ENCODE data around the gene GTSE1. TPM values are rescaled to one million over a fixed set of nuclear protein-coding genes. Genes with fewer than 3 reads are reported as not detected.

The GTSE1 gene
- total RNA-seq, 1 experiment from 2014 or later: 88.1 TPM

DNA sequence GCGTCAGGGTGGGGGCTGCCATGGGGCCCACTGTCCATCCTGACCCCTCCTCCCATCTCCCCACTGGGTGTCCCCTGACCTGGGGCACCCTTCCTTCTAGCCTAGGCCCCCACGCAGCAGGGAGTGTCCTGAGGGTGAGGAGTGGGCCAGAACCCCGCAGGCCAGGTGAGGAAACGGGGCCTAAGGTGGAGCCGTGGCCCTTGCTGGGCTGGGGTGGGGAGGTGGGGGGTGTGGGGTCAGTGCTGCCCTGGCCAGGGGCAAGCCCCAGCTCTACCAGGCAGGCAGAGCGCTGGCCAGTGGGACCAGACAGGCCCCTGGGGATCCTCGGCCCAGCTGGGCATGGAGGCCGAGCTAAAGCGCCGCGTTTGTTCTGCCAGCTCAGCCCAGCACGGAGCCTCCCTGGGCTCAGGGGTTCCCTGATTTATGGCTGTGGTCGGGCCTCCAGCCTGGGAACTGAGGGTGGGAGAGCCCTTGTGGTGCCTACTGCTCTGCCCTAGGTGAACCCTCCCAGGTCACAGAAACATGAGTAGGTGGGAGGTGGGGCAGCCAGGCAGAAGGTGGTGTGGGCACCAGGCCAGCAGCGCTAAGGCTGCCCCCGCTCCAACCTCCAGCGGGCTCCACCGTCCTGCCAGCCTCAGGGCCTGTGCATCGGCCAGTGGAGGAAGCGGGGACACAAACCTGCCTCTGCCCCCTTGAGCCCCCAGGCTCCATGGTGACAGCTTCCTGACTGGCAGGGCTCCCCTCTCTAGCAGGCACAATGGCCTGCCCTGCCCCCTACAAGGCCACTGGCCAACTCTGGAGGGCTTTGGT is 61.2 kb downstream of the GTSE1 start:
- intact Hi-C loops (cut with micrococcal nuclease; ENCODE audit: unreplicated experiment): no loop called here

DNA sequence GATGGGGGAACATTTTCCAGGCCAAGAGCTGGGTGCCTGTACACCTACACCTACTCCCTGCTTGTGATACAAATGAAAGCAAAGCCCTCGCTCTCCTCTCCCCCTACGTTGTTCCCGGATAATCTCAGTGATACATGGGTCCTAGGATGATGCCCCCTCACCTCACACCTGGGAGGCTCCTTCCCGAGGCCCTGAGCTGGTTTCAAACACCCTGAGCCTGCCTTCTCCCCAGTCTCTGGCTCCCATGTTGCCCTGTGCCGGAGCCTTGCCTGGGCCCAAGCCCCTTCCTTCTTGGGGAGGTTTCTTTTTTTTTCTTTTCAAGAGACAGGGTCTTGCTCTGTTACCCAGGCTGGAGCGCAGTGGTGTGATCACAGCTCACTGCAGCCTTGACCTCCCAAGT is 62.1 kb downstream of the GTSE1 start:
- Histone ChIP-seq H3K9me3 (ENCODE audit: low read depth, low read length, poor library complexity, severe bottlenecking) (no peaks in the 10 kb centered on the region), H3K4me1 (ENCODE audit: insufficient read depth, low read length, poor library complexity, severe bottlenecking) (no peaks in the 10 kb centered on the region), H3K4me3 (ENCODE audit: low read depth, low read length, poor library complexity, severe bottlenecking) (no peak overlapping the region), H3K27ac (ENCODE audit: low read depth, low read length, poor library complexity, severe bottlenecking) (no peak overlapping the region), H3K27me3 (replicated peaks; ENCODE audit: insufficient read depth, low read depth, low read length, poor library complexity) (no peaks in the 10 kb centered on the region), H3K36me3 (ENCODE audit: insufficient read depth, low read length, poor library complexity, severe bottlenecking) (peaks cover 10% of the 10 kb centered on the region)
- ChIA-PET POLR2A (ENCODE audit: low non-redundant PET) (no interaction called here), CTCF (no interaction called here)
- DNase-seq (ENCODE audit: low spot score): no peak
- TF ChIP-seq, protein P1, sequence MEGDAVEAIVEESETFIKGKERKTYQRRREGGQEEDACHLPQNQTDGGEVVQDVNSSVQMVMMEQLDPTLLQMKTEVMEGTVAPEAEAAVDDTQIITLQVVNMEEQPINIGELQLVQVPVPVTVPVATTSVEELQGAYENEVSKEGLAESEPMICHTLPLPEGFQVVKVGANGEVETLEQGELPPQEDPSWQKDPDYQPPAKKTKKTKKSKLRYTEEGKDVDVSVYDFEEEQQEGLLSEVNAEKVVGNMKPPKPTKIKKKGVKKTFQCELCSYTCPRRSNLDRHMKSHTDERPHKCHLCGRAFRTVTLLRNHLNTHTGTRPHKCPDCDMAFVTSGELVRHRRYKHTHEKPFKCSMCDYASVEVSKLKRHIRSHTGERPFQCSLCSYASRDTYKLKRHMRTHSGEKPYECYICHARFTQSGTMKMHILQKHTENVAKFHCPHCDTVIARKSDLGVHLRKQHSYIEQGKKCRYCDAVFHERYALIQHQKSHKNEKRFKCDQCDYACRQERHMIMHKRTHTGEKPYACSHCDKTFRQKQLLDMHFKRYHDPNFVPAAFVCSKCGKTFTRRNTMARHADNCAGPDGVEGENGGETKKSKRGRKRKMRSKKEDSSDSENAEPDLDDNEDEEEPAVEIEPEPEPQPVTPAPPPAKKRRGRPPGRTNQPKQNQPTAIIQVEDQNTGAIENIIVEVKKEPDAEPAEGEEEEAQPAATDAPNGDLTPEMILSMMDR (conservative IDR thresholded peaks at IDR 0.05; ENCODE audit: low read depth, low read length): no peak
- no peak for TF ChIP-seq EZH2 (IDR thresholded peaks at IDR 0.05; ENCODE audit: borderline replicate concordance, low read depth, low read length, poor library complexity, severe bottlenecking)
- intact Hi-C loops (cut with micrococcal nuclease; ENCODE audit: unreplicated experiment): no loop called here
- BruUV-seq (replicated peaks): no TSS peak

More for the DNA sequence above, 61.2 kb downstream of the GTSE1 start:
- peaks cover 5% of the 10 kb centered on the region for H3K4me1 ChIP-seq (ENCODE audit: insufficient read depth, low read length, poor library complexity, severe bottlenecking)
- no peaks in the 10 kb centered on the region for H3K9me3 ChIP-seq (ENCODE audit: low read depth, low read length, poor library complexity, severe bottlenecking)
- H3K27me3 ChIP-seq (replicated peaks; ENCODE audit: insufficient read depth, low read depth, low read length, poor library complexity): no peaks in the 10 kb centered on the region
- no peak overlapping the region for H3K27ac ChIP-seq (ENCODE audit: low read depth, low read length, poor library complexity, severe bottlenecking)
- TF ChIP-seq, protein P1 (conservative IDR thresholded peaks at IDR 0.05; ENCODE audit: low read depth, low read length): no peak
- no peak for TF ChIP-seq EZH2 (IDR thresholded peaks at IDR 0.05; ENCODE audit: borderline replicate concordance, low read depth, low read length, poor library complexity, severe bottlenecking)
- H3K4me3 ChIP-seq (ENCODE audit: low read depth, low read length, poor library complexity, severe bottlenecking): no peak overlapping the region
- no peak for DNase-seq (ENCODE audit: low spot score)
- ChIA-PET CTCF (no interaction called here), POLR2A (ENCODE audit: low non-redundant PET) (no interaction called here)
- H3K36me3 ChIP-seq (ENCODE audit: insufficient read depth, low read length, poor library complexity, severe bottlenecking): peaks cover 10% of the 10 kb centered on the region
- BruUV-seq (replicated peaks): no TSS peak

DNA sequence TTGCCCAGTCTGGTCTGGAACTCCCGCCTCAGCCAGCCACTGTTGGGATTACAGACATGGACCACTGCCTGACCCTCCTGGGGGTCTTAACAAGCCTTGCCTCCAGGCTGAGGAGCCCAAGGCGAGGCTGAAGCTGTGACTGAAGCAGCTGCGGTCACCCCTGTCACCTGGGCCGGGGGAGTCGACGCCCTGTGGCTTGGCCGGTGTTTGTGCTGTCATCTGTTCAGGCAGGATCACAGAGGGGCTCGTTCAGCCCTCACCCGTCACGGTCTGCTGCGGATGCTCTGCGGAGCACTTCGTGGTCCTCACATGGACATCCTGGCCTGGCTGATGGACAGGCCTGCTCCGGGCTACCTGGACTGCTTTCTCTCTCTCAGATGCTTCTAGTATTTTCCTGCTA is 62.7 kb downstream of the GTSE1 start:
- TF ChIP-seq EZH2 (IDR thresholded peaks at IDR 0.05; ENCODE audit: borderline replicate concordance, low read depth, low read length, poor library complexity, severe bottlenecking): no peak
- TF ChIP-seq, protein P1 (conservative IDR thresholded peaks at IDR 0.05; ENCODE audit: low read depth, low read length): no peak
- intact Hi-C loops (cut with micrococcal nuclease; ENCODE audit: unreplicated experiment): no loop called here
- Histone ChIP-seq H3K4me3 (ENCODE audit: low read depth, low read length, poor library complexity, severe bottlenecking) (no peak overlapping the region), H3K9me3 (ENCODE audit: low read depth, low read length, poor library complexity, severe bottlenecking) (no peaks in the 10 kb centered on the region), H3K27ac (ENCODE audit: low read depth, low read length, poor library complexity, severe bottlenecking) (no peak overlapping the region), H3K4me1 (ENCODE audit: insufficient read depth, low read length, poor library complexity, severe bottlenecking) (no peaks in the 10 kb centered on the region), H3K36me3 (ENCODE audit: insufficient read depth, low read length, poor library complexity, severe bottlenecking) (peaks cover 10% of the 10 kb centered on the region), H3K27me3 (replicated peaks; ENCODE audit: insufficient read depth, low read depth, low read length, poor library complexity) (no peaks in the 10 kb centered on the region)
- POLR2A ChIA-PET (ENCODE audit: low non-redundant PET): no interaction called here
- no TSS peak for BruUV-seq (replicated peaks)
- CTCF ChIA-PET: no interaction called here
- DNase-seq (ENCODE audit: low spot score): no peak

Measured in A673 (cell line).